ENCODE measurements around the gene S100B. TPM values are rescaled to one million over a fixed set of nuclear protein-coding genes. Genes with fewer than 3 reads are reported as not detected.

S100B gene
- total RNA-seq, 1 experiment from 2014 or later, result not detected

DNA sequence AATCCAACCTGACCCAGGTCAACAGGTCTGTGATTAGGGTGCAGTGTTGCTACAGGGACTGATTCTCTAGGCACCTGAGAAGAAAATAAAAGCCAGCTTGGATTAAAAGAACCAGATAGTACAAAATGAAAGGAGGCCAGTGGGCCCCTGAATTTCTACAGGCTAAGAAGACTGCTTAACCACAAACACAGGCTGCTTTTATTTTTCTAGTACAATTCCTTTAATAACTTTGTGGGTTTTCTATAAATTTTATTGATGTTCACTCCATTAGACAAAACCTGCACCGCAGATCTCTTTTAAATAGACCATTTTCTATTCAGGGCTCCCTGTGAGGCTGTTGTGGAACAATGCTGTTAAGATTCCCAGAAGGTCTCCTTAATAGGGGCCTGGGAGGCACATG, 20.9 kb upstream of the S100B start:
- Histone ChIP-seq H3K9me3 (ENCODE audit: low read length) (no peaks in the 10 kb centered on the region), H3K4me1 (ENCODE audit: low read length) (no peaks in the 10 kb centered on the region), H3K79me2 (ENCODE audit: low read length) (no peaks in the 10 kb centered on the region), H3K36me3 (ENCODE audit: insufficient read depth, low read length) (no peaks in the 10 kb centered on the region), H3K9ac (ENCODE audit: low read length) (no peak overlapping the region), H2AFZ (ENCODE audit: low read length) (no peak overlapping the region), H4K20me1 (ENCODE audit: insufficient read depth, low read depth, low read length) (no peaks in the 10 kb centered on the region), H3K4me2 (ENCODE audit: low read depth, low read length, poor library complexity, severe bottlenecking) (no peak overlapping the region), H3K9me2 (replicated peaks; ENCODE audit: insufficient read depth, low read length) (no peaks in the 10 kb centered on the region), H3K4me3 (ENCODE audit: low read length) (no peak overlapping the region), H3K27ac (ENCODE audit: low read length) (no peak overlapping the region), H3K27me3 (ENCODE audit: low read length) (no peaks in the 10 kb centered on the region; the same call in 1 of the 2 replicates)
- DNase-seq, result no peak

GRCh38 chr21:46624050-46624449, 19.2 kb upstream of the S100B start:
- Histone ChIP-seq H3K4me1 (ENCODE audit: low read length) (no peaks in the 10 kb centered on the region), H3K9ac (ENCODE audit: low read length) (no peak overlapping the region), H3K9me2 (replicated peaks; ENCODE audit: insufficient read depth, low read length) (no peaks in the 10 kb centered on the region), H3K36me3 (ENCODE audit: insufficient read depth, low read length) (no peaks in the 10 kb centered on the region), H3K27ac (ENCODE audit: low read length) (no peak overlapping the region), H3K27me3 (ENCODE audit: low read length) (no peaks in the 10 kb centered on the region; the same call in 1 of the 2 replicates), H3K79me2 (ENCODE audit: low read length) (no peaks in the 10 kb centered on the region), H3K4me2 (ENCODE audit: low read depth, low read length, poor library complexity, severe bottlenecking) (no peak overlapping the region), H4K20me1 (ENCODE audit: insufficient read depth, low read depth, low read length) (no peaks in the 10 kb centered on the region), H3K9me3 (ENCODE audit: low read length) (no peaks in the 10 kb centered on the region), H2AFZ (ENCODE audit: low read length) (no peak overlapping the region), H3K4me3 (ENCODE audit: low read length) (no peak overlapping the region)
- DNase-seq, result no peak

GRCh38 chr21:46622226-46622625, 17.3 kb upstream of the S100B start:
- Histone ChIP-seq H4K20me1 (ENCODE audit: insufficient read depth, low read depth, low read length) (no peaks in the 10 kb centered on the region), H3K4me3 (ENCODE audit: low read length) (no peak overlapping the region), H3K9me2 (replicated peaks; ENCODE audit: insufficient read depth, low read length) (no peaks in the 10 kb centered on the region), H3K27ac (ENCODE audit: low read length) (no peak overlapping the region), H3K27me3 (ENCODE audit: low read length) (no peaks in the 10 kb centered on the region; the same call in 1 of the 2 replicates), H3K79me2 (ENCODE audit: low read length) (no peaks in the 10 kb centered on the region), H3K36me3 (ENCODE audit: insufficient read depth, low read length) (no peaks in the 10 kb centered on the region), H3K9me3 (ENCODE audit: low read length) (no peaks in the 10 kb centered on the region), H2AFZ (ENCODE audit: low read length) (no peak overlapping the region), H3K4me1 (ENCODE audit: low read length) (no peaks in the 10 kb centered on the region), H3K9ac (ENCODE audit: low read length) (no peak overlapping the region), H3K4me2 (ENCODE audit: low read depth, low read length, poor library complexity, severe bottlenecking) (no peak overlapping the region)
- no peak for DNase-seq

DNA sequence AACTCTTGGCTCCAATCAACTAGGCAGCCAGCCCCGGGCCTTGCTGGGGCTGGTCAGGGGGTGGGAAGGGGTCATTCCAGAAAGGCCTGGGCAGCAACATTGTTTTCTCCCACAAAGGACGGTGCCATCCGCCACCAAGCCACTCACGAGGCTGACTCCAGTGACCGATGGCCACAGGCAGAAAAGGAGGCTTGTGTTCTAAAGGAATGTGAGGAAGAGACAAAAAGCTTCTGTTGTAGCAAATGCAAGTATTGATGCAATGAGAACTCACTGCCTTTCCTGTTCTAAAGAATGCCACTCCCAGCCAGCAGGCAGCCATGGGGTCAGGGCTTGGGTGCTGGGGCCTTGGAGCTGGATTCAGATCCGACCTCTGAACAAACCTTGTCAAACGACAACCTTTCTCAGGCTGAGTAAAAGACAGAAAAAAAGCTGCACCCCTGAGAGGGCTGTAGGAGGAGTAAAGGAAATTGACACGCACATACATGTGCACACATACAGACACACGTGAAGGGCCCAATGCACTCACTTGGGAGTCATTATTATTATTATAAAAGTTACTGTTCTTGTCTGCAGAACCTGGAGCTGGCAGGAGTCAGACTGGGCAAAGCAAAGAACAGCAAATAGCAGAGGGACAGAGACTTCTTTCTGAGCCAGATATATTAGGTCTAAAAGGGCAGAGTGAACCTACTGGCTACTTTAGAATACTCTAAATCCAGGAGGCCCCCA, 16.7 kb upstream of the S100B start:
- no peak overlapping the region for H3K9ac ChIP-seq (ENCODE audit: low read length)

GRCh38 chr21:46620846-46621245, 16.0 kb upstream of the S100B start:
- H3K9me3 ChIP-seq (ENCODE audit: low read length), result no peaks in the 10 kb centered on the region
- no peaks in the 10 kb centered on the region for H3K4me1 ChIP-seq (ENCODE audit: low read length)
- no peak overlapping the region for H2AFZ ChIP-seq (ENCODE audit: low read length)
- no peaks in the 10 kb centered on the region for H3K79me2 ChIP-seq (ENCODE audit: low read length)
- no peak overlapping the region for H3K4me3 ChIP-seq (ENCODE audit: low read length)
- no peak overlapping the region for H3K27ac ChIP-seq (ENCODE audit: low read length)
- no peaks in the 10 kb centered on the region for H3K9me2 ChIP-seq (replicated peaks; ENCODE audit: insufficient read depth, low read length)
- DNase-seq, result no peak
- no peaks in the 10 kb centered on the region; the same call in 1 of the 2 replicates for H3K27me3 ChIP-seq (ENCODE audit: low read length)
- no peaks in the 10 kb centered on the region for H4K20me1 ChIP-seq (ENCODE audit: insufficient read depth, low read depth, low read length)
- H3K36me3 ChIP-seq (ENCODE audit: insufficient read depth, low read length), result no peaks in the 10 kb centered on the region
- no peak overlapping the region for H3K9ac ChIP-seq (ENCODE audit: low read length)
- H3K4me2 ChIP-seq (ENCODE audit: low read depth, low read length, poor library complexity, severe bottlenecking), result no peak overlapping the region

More for the DNA sequence above, 16.7 kb upstream of the S100B start:
- Histone ChIP-seq H3K4me2 (ENCODE audit: low read depth, low read length, poor library complexity, severe bottlenecking) (no peak overlapping the region), H2AFZ (ENCODE audit: low read length) (no peak overlapping the region), H4K20me1 (ENCODE audit: insufficient read depth, low read depth, low read length) (no peaks in the 10 kb centered on the region), H3K36me3 (ENCODE audit: insufficient read depth, low read length) (no peaks in the 10 kb centered on the region), H3K4me3 (ENCODE audit: low read length) (no peak overlapping the region), H3K27ac (ENCODE audit: low read length) (no peak overlapping the region), H3K4me1 (ENCODE audit: low read length) (no peaks in the 10 kb centered on the region), H3K9me2 (replicated peaks; ENCODE audit: insufficient read depth, low read length) (no peaks in the 10 kb centered on the region), H3K79me2 (ENCODE audit: low read length) (no peaks in the 10 kb centered on the region), H3K27me3 (ENCODE audit: low read length) (no peaks in the 10 kb centered on the region; the same call in 1 of the 2 replicates), H3K9me3 (ENCODE audit: low read length) (no peaks in the 10 kb centered on the region)
- DNase-seq, result no peak

GRCh38 chr21:46619846-46620245, 15.0 kb upstream of the S100B start:
- H3K9ac ChIP-seq (ENCODE audit: low read length), result no peak overlapping the region
- no peaks in the 10 kb centered on the region for H3K79me2 ChIP-seq (ENCODE audit: low read length)
- no peaks in the 10 kb centered on the region for H3K9me2 ChIP-seq (replicated peaks; ENCODE audit: insufficient read depth, low read length)
- H3K27me3 ChIP-seq (ENCODE audit: low read length), result no peaks in the 10 kb centered on the region
- no peaks in the 10 kb centered on the region for H3K4me1 ChIP-seq (ENCODE audit: low read length)
- H3K4me2 ChIP-seq (ENCODE audit: low read depth, low read length, poor library complexity, severe bottlenecking), result no peak overlapping the region
- H3K9me3 ChIP-seq (ENCODE audit: low read length), result no peaks in the 10 kb centered on the region
- no peak overlapping the region for H2AFZ ChIP-seq (ENCODE audit: low read length)
- H3K4me3 ChIP-seq (ENCODE audit: low read length), result no peak overlapping the region
- no peak overlapping the region for H3K27ac ChIP-seq (ENCODE audit: low read length)
- H3K36me3 ChIP-seq (ENCODE audit: insufficient read depth, low read length), result no peaks in the 10 kb centered on the region
- H4K20me1 ChIP-seq (ENCODE audit: insufficient read depth, low read depth, low read length), result no peaks in the 10 kb centered on the region
- no peak for DNase-seq

DNA sequence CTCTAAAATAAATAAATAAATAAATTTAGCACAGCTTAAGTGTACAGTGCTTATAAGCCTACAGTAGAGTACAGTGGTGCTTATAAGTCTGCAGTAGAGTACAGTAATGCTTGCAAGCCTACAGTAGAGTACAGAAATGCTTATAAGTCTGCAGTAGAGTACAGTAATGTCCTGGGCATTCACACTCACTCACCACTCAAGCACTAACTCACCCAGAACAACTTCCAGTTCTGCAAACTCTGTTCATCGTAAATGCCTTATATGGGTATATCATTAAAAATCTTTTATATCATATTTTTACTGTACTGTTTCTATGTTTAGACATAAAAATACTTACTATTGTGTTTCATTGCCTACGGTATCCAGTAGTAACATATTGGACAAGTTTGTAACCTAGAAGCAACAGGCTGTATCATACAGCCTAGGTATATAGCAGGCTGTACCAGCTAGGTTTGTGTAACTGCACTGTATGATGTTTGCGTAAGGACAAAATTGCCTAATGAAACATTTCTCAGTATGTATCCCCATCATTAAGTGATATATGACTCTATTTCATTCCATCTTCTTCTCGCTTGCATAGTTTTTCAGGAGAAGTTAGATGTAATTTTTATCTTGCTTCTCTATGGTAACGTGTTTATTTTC, 14.0 kb upstream of the S100B start:
- H3K4me1 ChIP-seq (ENCODE audit: low read length), result no peaks in the 10 kb centered on the region
- H3K36me3 ChIP-seq (ENCODE audit: insufficient read depth, low read length), result no peaks in the 10 kb centered on the region
- no peaks in the 10 kb centered on the region for H4K20me1 ChIP-seq (ENCODE audit: insufficient read depth, low read depth, low read length)
- no peak overlapping the region for H3K9ac ChIP-seq (ENCODE audit: low read length)
- no peak overlapping the region for H3K27ac ChIP-seq (ENCODE audit: low read length)
- H3K9me3 ChIP-seq (ENCODE audit: low read length), result no peaks in the 10 kb centered on the region
- DNase-seq, result no peak
- no peak overlapping the region for H2AFZ ChIP-seq (ENCODE audit: low read length)
- H3K79me2 ChIP-seq (ENCODE audit: low read length), result no peaks in the 10 kb centered on the region
- no peaks in the 10 kb centered on the region for H3K9me2 ChIP-seq (replicated peaks; ENCODE audit: insufficient read depth, low read length)
- H3K4me3 ChIP-seq (ENCODE audit: low read length), result no peak overlapping the region
- H3K4me2 ChIP-seq (ENCODE audit: low read depth, low read length, poor library complexity, severe bottlenecking), result no peak overlapping the region
- no peaks in the 10 kb centered on the region for H3K27me3 ChIP-seq (ENCODE audit: low read length)

- no peaks in the 10 kb centered on the region for H3K9me2 ChIP-seq (replicated peaks; ENCODE audit: insufficient read depth, low read length)
- no peak overlapping the region for H2AFZ ChIP-seq (ENCODE audit: low read length)
- H4K20me1 ChIP-seq (ENCODE audit: insufficient read depth, low read depth, low read length), result no peaks in the 10 kb centered on the region
- H3K27ac ChIP-seq (ENCODE audit: low read length), result no peak overlapping the region
- no peak overlapping the region for H3K4me3 ChIP-seq (ENCODE audit: low read length)
- DNase-seq, result no peak
- H3K79me2 ChIP-seq (ENCODE audit: low read length), result no peaks in the 10 kb centered on the region
- no peaks in the 10 kb centered on the region for H3K27me3 ChIP-seq (ENCODE audit: low read length)
- H3K4me2 ChIP-seq (ENCODE audit: low read depth, low read length, poor library complexity, severe bottlenecking), result no peak overlapping the region
- no peak overlapping the region for H3K9ac ChIP-seq (ENCODE audit: low read length)
- no peaks in the 10 kb centered on the region for H3K4me1 ChIP-seq (ENCODE audit: low read length)
- no peaks in the 10 kb centered on the region for H3K36me3 ChIP-seq (ENCODE audit: insufficient read depth, low read length)
- no peaks in the 10 kb centered on the region for H3K9me3 ChIP-seq (ENCODE audit: low read length)
These were observed 12.6 kb upstream of the S100B start for GRCh38 chr21:46617267-46618051.

All from Karpas-422 (cell line).